H9 (cell line): ENCODE measurements around the gene EID1. TPM values are rescaled to one million over a fixed set of nuclear protein-coding genes. Genes with fewer than 3 reads are reported as not detected.

Experiments
- DNase-seq: peaks from one replicate; pipeline ENCODE4 v3.0.0-alpha.2; 2017
- H2AFZ ChIP-seq: one replicate; pipeline ENCODE4 v1.6.1; 2013; ENCODE audit warnings: mild to moderate bottlenecking, low read length, control low read depth, moderate library complexity
- H2AK5ac ChIP-seq: 2 replicates; pipeline ENCODE4 v1.6.1; 2013; ENCODE audit warnings: low read length, control low read depth, mixed read lengths; ENCODE audit not compliant: insufficient read length
- H2BK120ac ChIP-seq: one replicate; pipeline ENCODE4 v1.6.1; 2013; ENCODE audit warnings: low read depth, mild to moderate bottlenecking, low read length, control low read depth, inconsistent platforms; ENCODE audit not compliant: poor library complexity, severe bottlenecking
- H2BK12ac ChIP-seq: 2 replicates; pipeline ENCODE4 v1.6.1; 2013; ENCODE audit warnings: low read length, control low read depth, mixed read lengths, low read depth; ENCODE audit not compliant: insufficient read length
- H2BK15ac ChIP-seq: 2 replicates; pipeline ENCODE4 v1.6.1; 2013; ENCODE audit warnings: low read depth, low read length, control low read depth
- H2BK20ac ChIP-seq: one replicate; pipeline ENCODE4 v1.6.1; 2013; ENCODE audit warnings: low read depth, mild to moderate bottlenecking, low read length, control low read depth, inconsistent platforms; ENCODE audit not compliant: poor library complexity, severe bottlenecking
- H2BK5ac ChIP-seq: 2 replicates; pipeline ENCODE4 v1.6.1; 2013; ENCODE audit warnings: low read length, control low read depth, mixed read lengths; ENCODE audit not compliant: insufficient read length
- H3K14ac ChIP-seq: 2 replicates; pipeline ENCODE4 v1.6.1; 2013; ENCODE audit warnings: low read length, control low read depth; ENCODE audit not compliant: insufficient read depth
- H3K18ac ChIP-seq: 2 replicates; pipeline ENCODE4 v1.6.1; 2013; ENCODE audit warnings: low read depth, mild to moderate bottlenecking, mixed read lengths, low read length, control low read depth; ENCODE audit not compliant: insufficient read length
- H3K23ac ChIP-seq: 2 replicates; pipeline ENCODE4 v1.6.1; 2013; ENCODE audit warnings: low read length, control low read depth, mixed read lengths, low read depth; ENCODE audit not compliant: insufficient read length
- H3K23me2 ChIP-seq: 2 replicates; pipeline ENCODE4 v1.6.1; 2013; ENCODE audit warnings: low read depth, mild to moderate bottlenecking, mixed read lengths, low read length, control low read depth; ENCODE audit not compliant: insufficient read length, poor library complexity, severe bottlenecking
- H3K27ac ChIP-seq: 2 replicates; pipeline ENCODE4 v1.5.1; 2013; ENCODE audit warnings: low read length, control low read depth, mixed read lengths, low read depth; ENCODE audit not compliant: insufficient read length
- H3K27me3 ChIP-seq: 2 replicates; pipeline ENCODE4 v1.6.1; 2013; ENCODE audit warnings: low read length, control low read depth, inconsistent platforms; ENCODE audit not compliant: insufficient read depth
- H3K4ac ChIP-seq: 2 replicates; pipeline ENCODE4 v1.6.1; 2013; ENCODE audit warnings: low read depth, mild to moderate bottlenecking, control low read depth, inconsistent platforms, low read length, moderate library complexity
- H3K4me1 ChIP-seq: 2 replicates; pipeline ENCODE4 v1.6.1; 2013; ENCODE audit warnings: low read length, control low read depth, inconsistent platforms; ENCODE audit not compliant: insufficient read depth
- H3K4me2 ChIP-seq: 2 replicates; pipeline ENCODE4 v1.6.1; 2013; ENCODE audit warnings: low read length, control low read depth, mixed read lengths; ENCODE audit not compliant: insufficient read length, insufficient read depth
- H3K56ac ChIP-seq: 2 replicates; pipeline ENCODE4 v1.6.1; 2013; ENCODE audit warnings: low read depth, mild to moderate bottlenecking, mixed read lengths, low read length, control low read depth; ENCODE audit not compliant: insufficient read length
- H3K79me1 ChIP-seq: 2 replicates; pipeline ENCODE4 v1.6.1; 2013; ENCODE audit warnings: low read depth, mild to moderate bottlenecking, moderate library complexity, low read length, control low read depth, inconsistent platforms; ENCODE audit not compliant: insufficient read depth, poor library complexity, severe bottlenecking
- H3K79me2 ChIP-seq: 2 replicates; pipeline ENCODE4 v1.6.1; 2013; ENCODE audit warnings: low read length, control low read depth, inconsistent platforms; ENCODE audit not compliant: insufficient read depth
- H3K9ac ChIP-seq: 2 replicates; pipeline ENCODE4 v1.6.1; 2013; ENCODE audit warnings: low read length, control low read depth, mixed read lengths; ENCODE audit not compliant: insufficient read length; ENCODE audit errors: extremely low read depth
- H3K9me3 ChIP-seq: one replicate; pipeline ENCODE4 v1.6.1; 2013; ENCODE audit warnings: low read depth, low read length, inconsistent platforms; ENCODE audit not compliant: control insufficient read depth
- H3T11ph ChIP-seq: one replicate; pipeline ENCODE4 v1.6.1; 2013; ENCODE audit warnings: mild to moderate bottlenecking, low read length, control low read depth, inconsistent platforms
- H4K20me1 ChIP-seq: one replicate; pipeline ENCODE4 v1.6.1; 2013; ENCODE audit not compliant: control insufficient read depth, insufficient read length, insufficient read depth
- H4K5ac ChIP-seq: 2 replicates; pipeline ENCODE4 v1.6.1; 2013; ENCODE audit warnings: low read depth, mild to moderate bottlenecking, mixed read lengths, low read length, control low read depth; ENCODE audit not compliant: insufficient read length
- H4K8ac ChIP-seq: replicated peaks from 2 replicates; pipeline ENCODE4 v1.6.1; 2013; ENCODE audit warnings: low read length, control low read depth, mixed read lengths, low read depth; ENCODE audit not compliant: insufficient read length
- H4K91ac ChIP-seq: 2 replicates; pipeline ENCODE4 v1.6.1; 2013; ENCODE audit warnings: low read depth, mild to moderate bottlenecking, moderate library complexity, mixed read lengths, low read length, control low read depth; ENCODE audit not compliant: insufficient read length
- H3K27ac Mint-ChIP-seq, 3 experiments: 2 replicates in 2 of 3; 3 replicates in 1 of 3; pipeline ENCODE4 v1.8.0; 2020 to 2021; ENCODE audit warnings: mixed read lengths in 3 of 3, mild to moderate bottlenecking in 1 of 3, moderate library complexity in 1 of 3
- H3K27me3 Mint-ChIP-seq: 2 replicates; pipeline ENCODE4 v1.8.0; 2021; ENCODE audit warnings: low read depth, mild to moderate bottlenecking, moderate library complexity, mixed read lengths
- H3K36me3 Mint-ChIP-seq, 3 experiments: 2 replicates in 2 of 3; 3 replicates in 1 of 3; pipeline ENCODE4 v1.8.0; 2020 to 2021; ENCODE audit warnings: low read depth in 3 of 3, mixed read lengths in 3 of 3; ENCODE audit not compliant: insufficient read depth in 1 of 3
- H3K4me1 Mint-ChIP-seq, 2 experiments: 2 replicates each; pipeline ENCODE4 v1.8.0; 2020; ENCODE audit warnings: mixed read lengths in 2 of 2
- H3K4me3 Mint-ChIP-seq, 2 experiments: 2 replicates in 1 of 2; 3 replicates in 1 of 2; pipeline ENCODE4 v1.8.0; 2020 to 2021; ENCODE audit warnings: mild to moderate bottlenecking in 2 of 2, mixed read lengths in 2 of 2, moderate library complexity in 1 of 2
- H3K9me3 Mint-ChIP-seq, 2 experiments: 2 replicates in 1 of 2; 3 replicates in 1 of 2; pipeline ENCODE4 v1.8.0; 2020; ENCODE audit warnings: mild to moderate bottlenecking in 2 of 2, mixed read lengths in 2 of 2, moderate library complexity in 1 of 2
- CTCF ChIP-seq: fragments of 200-600 bp; sonication (generic); conservative IDR thresholded peaks from 3 replicates; pipeline ENCODE4 v1.8.0; 2021; ENCODE audit warnings: antibody characterized with exemption, mild to moderate bottlenecking
- WGBS: extraction: QIAGEN DNeasy Blood & Tissue Kit; methylation state at CpG from one replicate; pipeline ENCODE4 v1.1.7; 2013; ENCODE audit warnings: missing lambda C conversion rate, low lambda C conversion rate, mixed read lengths; ENCODE audit not compliant: insufficient read length; ENCODE audit errors: extremely low coverage; 5-methylcytosine and 5-hydroxymethylcytosine counted together
- total RNA-seq: library from RNA; stranded (reverse); gene quantifications from 2 replicates; pipeline ENCODE4 v1.2.1, GENCODE V29; 2021

Gene EID1
- total RNA-seq, 1 experiment from 2014 or later, result 113 TPM

GRCh38 chr15:48891232-48891765, 13.4 kb downstream of the EID1 start:
- no peak overlapping the region for H4K5ac ChIP-seq
- H3K14ac ChIP-seq, result no peak overlapping the region
- no peak overlapping the region for H2AK5ac ChIP-seq
- no CpG with 5 or more reads among the region's 6 CpGs for WGBS
- H3K4me1 ChIP-seq, result no peaks in the 10 kb centered on the region
- no peak for TF ChIP-seq CTCF
- no peak for DNase-seq
- no peak overlapping the region for H3T11ph ChIP-seq
- no peak overlapping the region for H3K18ac ChIP-seq
- H4K91ac ChIP-seq, result no peak overlapping the region
- no peak overlapping the region for H2BK15ac ChIP-seq
- Mint-ChIP-seq H3K27me3 (no peaks in the 10 kb centered on the region), H3K4me3 (no peak overlapping the region), H3K4me1 (0 out of 4 replicates have a peak, but pooled peaks cover 0 to 2% of the 10 kb centered on the region in 2 experiments), H3K9me3 (no peaks in the 10 kb centered on the region), H3K27ac (no peak overlapping the region), H3K36me3 (no peaks in the 10 kb centered on the region)
- no peak overlapping the region for H3K4ac ChIP-seq
- H3K27me3 ChIP-seq, result no peaks in the 10 kb centered on the region
- no peak overlapping the region for H3K9ac ChIP-seq
- no peak overlapping the region for H2BK12ac ChIP-seq
- H2BK120ac ChIP-seq, result no peak overlapping the region
- H2AFZ ChIP-seq, result no peak overlapping the region
- no peak overlapping the region for H2BK20ac ChIP-seq
- H2BK5ac ChIP-seq, result no peak overlapping the region
- no peaks in the 10 kb centered on the region for H3K23me2 ChIP-seq
- no peaks in the 10 kb centered on the region for H3K9me3 ChIP-seq
- H3K79me1 ChIP-seq, result no peaks in the 10 kb centered on the region
- no peak overlapping the region for H3K56ac ChIP-seq
- no peaks in the 10 kb centered on the region for H3K79me2 ChIP-seq
- no peak overlapping the region for H3K23ac ChIP-seq
- H3K4me2 ChIP-seq, result no peak overlapping the region
- no peak overlapping the region for H3K27ac ChIP-seq
- no peak overlapping the region for H4K8ac ChIP-seq
- no peaks in the 10 kb centered on the region for H4K20me1 ChIP-seq
